A549 (cell line): ENCODE data around the gene TTLL11. TPM values are rescaled to one million over a fixed set of nuclear protein-coding genes. Genes with fewer than 3 reads are reported as not detected.

Experiments used
- ATAC-seq, 2 experiments: fragments of 200-7000 bp in 1 of 2; fragments of >200 bp in 1 of 2; cut with Nextera tagmentation in 1 of 2; cut with Tn5 transposase in 1 of 2; 3 replicates each; pipeline versions ENCODE4 v1.8.0 to v1.9.1; 2018 to 2020; ENCODE audit warnings: mild to moderate bottlenecking in 1 of 2, moderate library complexity in 1 of 2
- CTCF ChIA-PET: fragments of 300-600 bp; sonication (Branson Sonifier 250); formaldehyde crosslinking; extraction: SDS; loops from one replicate; lab custom pipeline; 2021; ENCODE audit warnings: antibody characterized with exemption, inconsistent platforms; lab: Yijun Ruan, JAX
- POLR2A ChIA-PET: fragments of 350-600 bp; formaldehyde crosslinking; extraction: SDS; loops from one replicate; lab custom pipeline; 2021; ENCODE audit warnings: antibody characterized with exemption, inconsistent platforms; lab: Yijun Ruan, JAX
- DNase-seq, 2 experiments: peaks; one replicate each; pipeline versions ENCODE4 v3.0.0 to v3.0.0-alpha.2; 2011 to 2016; ENCODE audit warnings: low read depth in 1 of 2, low spot score in 1 of 2
- FAIRE-seq: peaks from 2 replicates; lab custom pipeline; 2011; peaks lifted over from hg19 to GRCh38; lab: Jason Lieb, UNC
- H3K27ac ChIP-seq, 2 experiments: fragments of >200 bp; sonication (Bioruptor Twin); formaldehyde crosslinking; 3 replicates each; pipeline ENCODE4 v1.5.1; 2016 to 2017
- H3K4me1 ChIP-seq: fragments of >200 bp; sonication (Bioruptor Twin); formaldehyde crosslinking; 3 replicates; pipeline ENCODE4 v1.6.1; 2016
- H3K4me2 ChIP-seq: fragments of >200 bp; sonication (Bioruptor Twin); formaldehyde crosslinking; 3 replicates; pipeline ENCODE4 v1.6.1; 2016
- H3K4me3 ChIP-seq: fragments of >200 bp; sonication (Bioruptor Twin); formaldehyde crosslinking; 3 replicates; pipeline ENCODE4 v1.5.1; 2016
- H3K9me3 ChIP-seq: fragments of >200 bp; sonication (Bioruptor Twin); formaldehyde crosslinking; 3 replicates; pipeline ENCODE4 v1.6.1; 2016
- ATOH8 ChIP-seq: fragments of 250-450 bp; sonication (Bioruptor Pico); IDR thresholded peaks from 2 replicates; pipeline ENCODE4 v1.5.0; 2020; ENCODE audit warnings: low read depth, mild to moderate bottlenecking, moderate library complexity
- BHLHE40 ChIP-seq: IDR thresholded peaks from 2 replicates; pipeline ENCODE4 v1.6.1; 2012; ENCODE audit warnings: low read depth, low read length, inconsistent platforms
- CBX2 ChIP-seq: fragments of 200-600 bp; sonication (generic); IDR thresholded peaks from 2 replicates; pipeline ENCODE4 v1.6.1; 2016; ENCODE audit warnings: low read depth, mild to moderate bottlenecking, borderline replicate concordance
- CEBPB ChIP-seq, 2 experiments: fragments of >200 bp in 1 of 2; sonication (Bioruptor Twin) in 1 of 2; formaldehyde crosslinking in 1 of 2; IDR thresholded peaks; 2 replicates each; pipeline ENCODE4 v1.6.1; 2012 to 2016
- CHD4 ChIP-seq: fragments of 200-600 bp; sonication (generic); IDR thresholded peaks from 2 replicates; pipeline ENCODE4 v1.6.1; 2016; ENCODE audit warnings: antibody characterized with exemption, mild to moderate bottlenecking, borderline replicate concordance
- EHF ChIP-seq: fragments of 250-450 bp; sonication (Bioruptor Pico); IDR thresholded peaks from 2 replicates; pipeline ENCODE4 v1.5.0; 2020; ENCODE audit warnings: mild to moderate bottlenecking
- FOSL2 ChIP-seq, 2 experiments: fragments of 450-650 bp in 1 of 2; fragments of >200 bp in 1 of 2; sonication (Bioruptor Twin) in 1 of 2; formaldehyde crosslinking; IDR thresholded peaks; 2 replicates each; pipeline versions ENCODE4 v1.5.0 to v1.6.1; 2016 to 2020; ENCODE audit warnings: mild to moderate bottlenecking in 1 of 2, moderate library complexity in 1 of 2
- FOXS1 ChIP-seq: fragments of 250-450 bp; sonication (Bioruptor Pico); IDR thresholded peaks from 2 replicates; pipeline ENCODE4 v1.5.0; 2020; ENCODE audit warnings: mild to moderate bottlenecking, moderate library complexity
- GATA3 ChIP-seq: IDR thresholded peaks from 2 replicates; pipeline ENCODE4 v1.6.1; 2012; ENCODE audit warnings: borderline replicate concordance
- HDAC2 ChIP-seq: fragments of 200-600 bp; sonication (generic); IDR thresholded peaks from 2 replicates; pipeline ENCODE4 v1.6.1; 2016
- HEYL ChIP-seq: fragments of 250-450 bp; sonication (Bioruptor Pico); IDR thresholded peaks from 2 replicates; pipeline ENCODE4 v1.8.0; 2021; ENCODE audit warnings: mild to moderate bottlenecking, moderate library complexity
- HOXA7 ChIP-seq: fragments of 250-450 bp; sonication (Bioruptor Pico); IDR thresholded peaks from 2 replicates; pipeline ENCODE4 v1.5.0; 2020; ENCODE audit warnings: mild to moderate bottlenecking, moderate library complexity
- JUNB ChIP-seq: fragments of >200 bp; sonication (Bioruptor Twin); formaldehyde crosslinking; IDR thresholded peaks from 2 replicates; pipeline ENCODE4 v1.6.1; 2016
- MAFK ChIP-seq: fragments of 450-650 bp; IDR thresholded peaks from 2 replicates; pipeline ENCODE4 v1.6.1; 2014; ENCODE audit not compliant: partially characterized antibody
- RAD21 ChIP-seq, 2 experiments: fragments of >200 bp in 1 of 2; sonication (Bioruptor Twin) in 1 of 2; formaldehyde crosslinking in 1 of 2; IDR thresholded peaks in 1 of 2; conservative IDR thresholded peaks in 1 of 2; 2 replicates in 1 of 2; 3 replicates in 1 of 2; pipeline ENCODE4 v1.6.1; 2012 to 2018; ENCODE audit warnings: inconsistent platforms in 1 of 2
- SREBF2 ChIP-seq: fragments of 450-650 bp; IDR thresholded peaks from 2 replicates; pipeline ENCODE4 v1.6.1; 2014; ENCODE audit warnings: mild to moderate bottlenecking, moderate library complexity
- TFCP2L1 ChIP-seq: fragments of 250-450 bp; sonication (Bioruptor Pico); IDR thresholded peaks from 2 replicates; pipeline ENCODE4 v1.5.0; 2021; ENCODE audit warnings: mild to moderate bottlenecking
- TP53 ChIP-seq: fragments of 250-450 bp; sonication (Bioruptor Pico); IDR thresholded peaks from 2 replicates; pipeline ENCODE4 v1.5.0; 2021; ENCODE audit warnings: mild to moderate bottlenecking, moderate library complexity
- ZFP36 ChIP-seq: fragments of 450-650 bp; IDR thresholded peaks from 2 replicates; pipeline ENCODE4 v1.6.1; 2014; ENCODE audit warnings: borderline replicate concordance; ENCODE audit not compliant: partially characterized antibody
- ZNF302 ChIP-seq: fragments of 250-450 bp; sonication (Bioruptor Pico); IDR thresholded peaks from 2 replicates; pipeline ENCODE4 v1.9.0; 2021; ENCODE audit warnings: inconsistent platforms, mild to moderate bottlenecking, moderate library complexity
- ZSCAN20 ChIP-seq: fragments of 250-450 bp; sonication (Bioruptor Pico); IDR thresholded peaks from 2 replicates; pipeline ENCODE4 v1.8.0; 2022; ENCODE audit warnings: mild to moderate bottlenecking, moderate library complexity
- WGBS: methylation state at CpG from one replicate; pipeline ENCODE4 v1.1.6; 2017; ENCODE audit errors: missing lambda C conversion rate; 5-methylcytosine and 5-hydroxymethylcytosine counted together
- polyA plus RNA-seq, 4 experiments: library from polyadenylated mRNA; depleted of rRNA in 3 of 4; stranded (reverse); fragments of >200 nt; fragmentation: RNase III in 1 of 4; extraction: RNeasy Plus Mini Kit Qiagen cat#74134 plus additional on column Dnase treatment in 1 of 4; gene quantifications; 2 replicates in 3 of 4; 3 replicates in 1 of 4; pipeline ENCODE4 v1.2.3, GENCODE V29; 2011 to 2017
- TF ChIP-seq, protein P1 (sequence below): fragments of 250-450 bp; sonication (Bioruptor Pico); IDR thresholded peaks from 2 replicates; pipeline ENCODE4 v1.5.0; 2021; ENCODE audit warnings: mild to moderate bottlenecking, moderate library complexity, borderline replicate concordance
- TF ChIP-seq, protein P2 (sequence below): fragments of >200 bp; sonication (Bioruptor Twin); formaldehyde crosslinking; IDR thresholded peaks from 3 replicates; pipeline ENCODE4 v1.5.1; 2016

The TTLL11 gene
- polyA plus RNA-seq, 2 of the 4 experiments (the other 2 are of a cell fraction): 1.8 to 2.6 TPM

DNA sequence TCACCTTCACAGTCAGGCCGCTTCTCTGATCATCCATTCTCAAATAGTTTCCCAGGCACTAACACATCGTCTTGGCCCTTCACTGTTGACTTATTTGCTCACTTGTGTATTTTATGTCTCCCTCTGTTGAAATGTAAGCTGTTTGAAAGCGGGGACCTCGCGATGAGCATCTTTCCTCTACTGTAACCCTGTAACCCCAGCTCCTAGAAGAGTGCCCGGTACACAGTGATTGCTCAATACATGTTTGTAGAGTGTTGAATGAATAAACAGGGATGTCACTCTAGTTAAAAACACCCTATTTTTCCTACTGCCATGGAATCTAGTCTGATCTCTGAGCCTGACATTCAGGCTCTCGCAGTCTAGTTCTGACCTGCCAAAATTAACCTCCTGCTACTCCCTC, 150.8 kb downstream of the TTLL11 start:
- WGBS: 59% methylated on average over 7 of the region's 7 CpGs
- Histone ChIP-seq H3K9me3 (no peaks in the 10 kb centered on the region), H3K4me3 (no peak overlapping the region), H3K27ac (no peak overlapping the region), H3K4me1 (no peaks in the 10 kb centered on the region), H3K4me2 (no peak overlapping the region)
- ChIA-PET CTCF (interaction anchor here (1.0 to 2.0 kb wide), 4 partner anchors 10 to 14 kb away, joined by 3 to 5 read pairs (median 4); no protein-coding TSS in a partner anchor), POLR2A (no interaction called here)
- ATAC-seq (no peak), DNase-seq (no peak), FAIRE-seq (no peak)
- TF ChIP-seq CEBPB (IDR thresholded peaks at IDR 0.05): 0 out of 4 replicates have a peak, but pooled peaks of 1 of the 2 experiments have one; percentile 27
- no peak for TF ChIP-seq FOSL2 (IDR thresholded peaks at IDR 0.05)
- no peak for TF ChIP-seq FOSL2 (CRISPR knock-in tag; IDR thresholded peaks at IDR 0.05)

GRCh38 chr9:121939643-121940042, 153.5 kb downstream of the TTLL11 start:
- no peak for TF ChIP-seq ZNF302 (CRISPR knock-in tag)
- TF ChIP-seq GATA3: no peak
- TF ChIP-seq RAD21 (conservative IDR thresholded peaks at IDR 0.05 in 1 of 2, IDR thresholded peaks at IDR 0.05 in 1 of 2): no peak
- TF ChIP-seq, protein P1, sequence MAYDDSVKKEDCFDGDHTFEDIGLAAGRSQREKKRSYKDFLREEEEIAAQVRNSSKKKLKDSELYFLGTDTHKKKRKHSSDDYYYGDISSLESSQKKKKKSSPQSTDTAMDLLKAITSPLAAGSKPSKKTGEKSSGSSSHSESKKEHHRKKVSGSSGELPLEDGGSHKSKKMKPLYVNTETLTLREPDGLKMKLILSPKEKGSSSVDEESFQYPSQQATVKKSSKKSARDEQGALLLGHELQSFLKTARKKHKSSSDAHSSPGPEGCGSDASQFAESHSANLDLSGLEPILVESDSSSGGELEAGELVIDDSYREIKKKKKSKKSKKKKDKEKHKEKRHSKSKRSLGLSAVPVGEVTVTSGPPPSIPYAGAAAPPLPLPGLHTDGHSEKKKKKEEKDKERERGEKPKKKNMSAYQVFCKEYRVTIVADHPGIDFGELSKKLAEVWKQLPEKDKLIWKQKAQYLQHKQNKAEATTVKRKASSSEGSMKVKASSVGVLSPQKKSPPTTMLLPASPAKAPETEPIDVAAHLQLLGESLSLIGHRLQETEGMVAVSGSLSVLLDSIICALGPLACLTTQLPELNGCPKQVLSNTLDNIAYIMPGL (CRISPR knock-in tag): no peak
- no peak for TF ChIP-seq HOXA7
- TF ChIP-seq MAFK: no peak
- TF ChIP-seq CBX2: no peak
- TF ChIP-seq ZFP36: no peak
- TF ChIP-seq HEYL: no peak
- TF ChIP-seq TFCP2L1 (CRISPR knock-in tag): no peak
- no peak for TF ChIP-seq ZSCAN20 (CRISPR knock-in tag)
- DNase-seq (no peak), ATAC-seq (no peak), FAIRE-seq (no peak)
- CTCF ChIA-PET: interaction anchor here (0.6 kb wide), 1 partner anchor 180 kb away, joined by 3 read pairs; no protein-coding TSS in a partner anchor
- Histone ChIP-seq H3K4me2 (no peak overlapping the region), H3K4me3 (no peak overlapping the region), H3K4me1 (no peaks in the 10 kb centered on the region), H3K9me3 (no peaks in the 10 kb centered on the region), H3K27ac (no peak overlapping the region)
- WGBS: 63% methylated on average over 10 of the region's 10 CpGs
- POLR2A ChIA-PET: no interaction called here

DNA sequence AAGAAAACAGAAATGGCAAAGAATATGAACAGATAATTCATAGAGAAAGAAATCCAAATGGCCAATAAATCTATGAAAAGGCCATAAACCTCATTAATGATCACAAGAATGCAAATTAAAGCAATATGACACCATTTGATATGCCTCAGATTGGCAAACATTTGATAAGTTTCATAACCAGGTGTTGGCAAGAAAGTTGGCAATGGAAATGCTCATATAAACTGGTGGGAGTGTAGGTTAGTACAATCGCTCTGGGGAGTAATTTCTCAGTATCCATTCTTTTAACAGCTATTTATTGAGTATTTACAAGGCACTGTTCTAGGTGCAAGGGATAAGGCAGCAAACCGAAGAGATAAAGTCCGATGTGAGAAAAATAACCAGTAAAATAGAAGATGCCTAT, 154.5 kb downstream of the TTLL11 start:
- no peak for ATAC-seq
- WGBS: 63% methylated on average over 3 of the region's 3 CpGs
- Histone ChIP-seq H3K4me2 (no peak overlapping the region), H3K4me3 (no peak overlapping the region), H3K27ac (no peak overlapping the region), H3K9me3 (no peaks in the 10 kb centered on the region), H3K4me1 (no peaks in the 10 kb centered on the region)
- TF ChIP-seq TP53 (CRISPR knock-in tag): no peak
- ChIA-PET POLR2A (no interaction called here), CTCF (no interaction called here)
- FAIRE-seq: no peak
- DNase-seq: no peak

GRCh38 chr9:121937240-121937639, 155.9 kb downstream of the TTLL11 start:
- ATAC-seq: no peak
- ChIA-PET POLR2A (no interaction called here), CTCF (no interaction called here)
- no peaks in the 10 kb centered on the region for H3K9me3 ChIP-seq
- no peak overlapping the region for H3K4me2 ChIP-seq
- DNase-seq: no peak
- TF ChIP-seq FOXS1 (CRISPR knock-in tag): no peak
- no peak for TF ChIP-seq FOSL2 (IDR thresholded peaks at IDR 0.05)
- no peak for TF ChIP-seq FOSL2 (CRISPR knock-in tag; IDR thresholded peaks at IDR 0.05)
- TF ChIP-seq BHLHE40: no peak
- TF ChIP-seq ATOH8 (CRISPR knock-in tag): no peak
- TF ChIP-seq, protein P1 (CRISPR knock-in tag): no peak
- no peak for TF ChIP-seq CHD4
- TF ChIP-seq, protein P2, sequence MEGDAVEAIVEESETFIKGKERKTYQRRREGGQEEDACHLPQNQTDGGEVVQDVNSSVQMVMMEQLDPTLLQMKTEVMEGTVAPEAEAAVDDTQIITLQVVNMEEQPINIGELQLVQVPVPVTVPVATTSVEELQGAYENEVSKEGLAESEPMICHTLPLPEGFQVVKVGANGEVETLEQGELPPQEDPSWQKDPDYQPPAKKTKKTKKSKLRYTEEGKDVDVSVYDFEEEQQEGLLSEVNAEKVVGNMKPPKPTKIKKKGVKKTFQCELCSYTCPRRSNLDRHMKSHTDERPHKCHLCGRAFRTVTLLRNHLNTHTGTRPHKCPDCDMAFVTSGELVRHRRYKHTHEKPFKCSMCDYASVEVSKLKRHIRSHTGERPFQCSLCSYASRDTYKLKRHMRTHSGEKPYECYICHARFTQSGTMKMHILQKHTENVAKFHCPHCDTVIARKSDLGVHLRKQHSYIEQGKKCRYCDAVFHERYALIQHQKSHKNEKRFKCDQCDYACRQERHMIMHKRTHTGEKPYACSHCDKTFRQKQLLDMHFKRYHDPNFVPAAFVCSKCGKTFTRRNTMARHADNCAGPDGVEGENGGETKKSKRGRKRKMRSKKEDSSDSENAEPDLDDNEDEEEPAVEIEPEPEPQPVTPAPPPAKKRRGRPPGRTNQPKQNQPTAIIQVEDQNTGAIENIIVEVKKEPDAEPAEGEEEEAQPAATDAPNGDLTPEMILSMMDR: no peak
- TF ChIP-seq JUNB: no peak
- no peak for TF ChIP-seq EHF (CRISPR knock-in tag)
- TF ChIP-seq SREBF2: no peak
- no peak for TF ChIP-seq ZNF302 (CRISPR knock-in tag)
- no peak for TF ChIP-seq HDAC2
- 59% methylated on average over 2 of the region's 2 CpGs for WGBS
- no peaks in the 10 kb centered on the region for H3K4me1 ChIP-seq
- no peak overlapping the region for H3K4me3 ChIP-seq
- no peak overlapping the region for H3K27ac ChIP-seq
- no peak for FAIRE-seq
